IPS-20b (cell line): ENCODE measurements around the gene ALDH8A1.

Source experiments
- H3K27ac ChIP-seq: one replicate; pipeline ENCODE4 v1.5.1; 2013; ENCODE audit warnings: low read length
- H3K27me3 ChIP-seq: 2 replicates; pipeline ENCODE4 v1.6.1; 2013; ENCODE audit warnings: mild to moderate bottlenecking, low read length, inconsistent platforms; ENCODE audit not compliant: insufficient read depth
- H3K36me3 ChIP-seq: 2 replicates; pipeline ENCODE4 v1.6.1; 2013; ENCODE audit warnings: low read depth, mild to moderate bottlenecking, inconsistent platforms, low read length, moderate library complexity; ENCODE audit not compliant: insufficient read depth
- H3K4me1 ChIP-seq: 2 replicates; pipeline ENCODE4 v1.6.1; 2013; ENCODE audit warnings: mild to moderate bottlenecking, control low read depth, inconsistent platforms, low read length, moderate library complexity; ENCODE audit not compliant: insufficient read depth
- H3K4me3 ChIP-seq: 2 replicates; pipeline ENCODE4 v1.5.1; 2013; ENCODE audit warnings: mild to moderate bottlenecking, low read length, inconsistent platforms
- H3K9ac ChIP-seq: 2 replicates; pipeline ENCODE4 v1.6.1; 2013; ENCODE audit warnings: low read depth, mild to moderate bottlenecking, inconsistent platforms, low read length, moderate library complexity
- H3K9me3 ChIP-seq: 2 replicates; pipeline ENCODE4 v1.6.1; 2013; ENCODE audit warnings: mild to moderate bottlenecking, low read depth, low read length, inconsistent platforms; ENCODE audit not compliant: insufficient read depth

The ALDH8A1 gene

DNA sequence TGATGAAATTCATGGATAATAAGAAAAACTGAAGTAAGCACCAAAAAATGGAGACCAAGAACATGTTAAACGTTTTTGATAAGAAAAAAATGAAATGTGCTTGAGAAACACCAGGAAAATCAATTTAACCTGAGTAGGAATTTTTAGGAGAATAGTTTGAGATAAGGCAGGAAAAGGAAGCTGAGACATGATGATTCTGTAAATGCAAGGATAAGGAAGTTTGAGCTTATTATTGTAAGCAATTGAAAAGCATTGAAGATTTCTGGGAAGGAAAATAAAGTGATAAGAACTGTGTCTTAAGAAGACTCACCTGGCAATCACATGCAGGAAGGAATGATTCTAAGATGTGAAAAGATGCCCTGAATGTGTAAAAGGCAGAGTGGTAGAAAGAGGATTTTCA, 66.6 kb downstream of the ALDH8A1 start:
- H3K27ac ChIP-seq: no peak overlapping the region
- H3K9me3 ChIP-seq: no peaks in the 10 kb centered on the region
- H3K27me3 ChIP-seq: no peaks in the 10 kb centered on the region
- H3K9ac ChIP-seq: no peak overlapping the region
- no peak overlapping the region for H3K4me3 ChIP-seq
- H3K4me1 ChIP-seq: no peaks in the 10 kb centered on the region
- H3K36me3 ChIP-seq: no peaks in the 10 kb centered on the region

DNA sequence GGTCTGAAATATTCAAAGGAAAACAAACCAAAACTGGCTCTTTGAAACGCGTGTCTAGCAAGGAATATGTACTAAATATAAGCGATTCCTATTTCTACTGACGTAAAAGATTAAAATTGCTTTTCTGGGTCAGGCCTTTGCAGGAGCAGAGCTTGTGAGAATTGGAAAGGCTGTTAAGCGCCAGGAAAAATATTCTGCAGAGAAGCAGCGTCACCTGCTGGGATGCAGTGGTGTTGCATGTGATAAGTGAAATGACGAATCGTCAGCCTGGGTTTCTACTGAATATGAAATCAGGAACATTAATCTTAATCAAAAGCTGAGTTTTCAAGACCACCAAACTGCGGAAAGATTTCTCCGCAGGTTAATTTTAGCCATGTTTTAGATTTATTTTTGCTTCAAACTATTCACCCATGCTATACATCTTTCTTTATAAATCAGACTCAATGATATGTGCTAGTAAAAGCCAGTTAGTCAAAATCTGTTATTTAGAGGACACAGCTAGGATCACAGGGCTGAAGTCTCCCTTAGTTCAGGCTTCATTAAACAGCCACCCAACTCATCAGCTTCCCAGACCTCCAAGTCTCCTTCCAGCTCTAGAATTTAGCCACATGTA, 67.4 kb downstream of the ALDH8A1 start:
- Histone ChIP-seq H3K4me1 (no peaks in the 10 kb centered on the region), H3K9ac (no peak overlapping the region), H3K27me3 (no peaks in the 10 kb centered on the region), H3K9me3 (no peaks in the 10 kb centered on the region), H3K27ac (no peak overlapping the region), H3K36me3 (no peaks in the 10 kb centered on the region), H3K4me3 (no peak overlapping the region)

DNA sequence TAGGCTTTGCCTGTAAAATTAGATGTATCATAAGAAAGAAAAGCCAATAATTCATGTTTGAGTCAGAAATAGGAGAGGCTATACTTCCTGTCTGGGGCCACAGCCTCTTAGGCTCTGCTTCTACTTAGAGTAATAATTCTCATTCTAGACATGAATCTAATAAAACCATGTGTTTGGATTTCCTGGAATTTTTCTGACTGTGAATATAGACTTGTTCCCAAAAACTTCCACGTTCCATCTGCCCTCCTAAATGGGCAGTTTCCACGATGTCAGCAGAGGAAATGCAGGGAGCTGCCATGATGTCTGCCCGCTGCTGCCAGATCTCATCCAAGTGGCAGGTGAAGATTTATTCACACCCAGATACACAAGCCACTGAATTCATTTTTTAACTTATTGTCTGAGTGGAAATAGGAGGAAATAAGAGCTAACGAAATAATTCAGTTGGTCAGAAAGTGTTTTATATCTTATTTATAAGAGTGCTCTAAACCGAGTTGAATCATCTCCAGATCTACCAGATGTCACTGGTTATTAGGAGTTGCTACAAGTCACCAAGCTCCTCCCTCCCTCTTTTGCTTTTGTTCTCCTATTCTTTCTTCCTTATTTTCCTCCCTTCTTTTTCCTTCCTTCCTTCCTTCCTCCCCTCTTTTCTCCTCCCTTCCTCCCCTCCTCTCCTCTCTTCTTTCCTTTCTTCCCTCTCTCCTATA, 69.3 kb downstream of the ALDH8A1 start:
- H3K27ac ChIP-seq: no peak overlapping the region
- H3K27me3 ChIP-seq: no peaks in the 10 kb centered on the region
- H3K4me1 ChIP-seq: no peaks in the 10 kb centered on the region
- no peaks in the 10 kb centered on the region for H3K36me3 ChIP-seq
- no peak overlapping the region for H3K9ac ChIP-seq
- H3K9me3 ChIP-seq: peaks cover 4% of the 10 kb centered on the region
- no peak overlapping the region for H3K4me3 ChIP-seq

DNA sequence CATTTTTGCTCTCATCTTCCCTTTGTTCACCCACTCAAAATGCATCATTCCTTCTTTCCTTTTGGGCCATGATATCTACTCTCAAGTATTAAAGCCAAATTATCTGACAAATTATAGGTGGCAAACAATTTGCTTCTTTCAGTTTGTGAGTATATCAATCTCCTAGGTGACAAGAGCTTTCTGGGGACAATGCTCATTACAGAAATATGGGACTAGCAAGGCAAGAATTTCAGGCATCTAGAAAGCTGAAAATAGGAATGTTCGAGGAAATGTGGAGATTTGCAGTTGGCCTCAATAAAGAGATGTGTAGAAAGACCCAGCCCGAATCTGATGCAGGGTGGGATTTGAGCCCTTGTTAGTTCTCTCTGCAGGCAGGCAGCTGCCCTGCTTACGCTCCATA, 71.8 kb downstream of the ALDH8A1 start:
- H3K4me3 ChIP-seq: no peak overlapping the region
- no peak overlapping the region for H3K9ac ChIP-seq
- no peaks in the 10 kb centered on the region for H3K27me3 ChIP-seq
- no peaks in the 10 kb centered on the region for H3K4me1 ChIP-seq
- H3K36me3 ChIP-seq: no peaks in the 10 kb centered on the region
- no peak overlapping the region for H3K27ac ChIP-seq
- H3K9me3 ChIP-seq: peaks cover 12% of the 10 kb centered on the region

DNA sequence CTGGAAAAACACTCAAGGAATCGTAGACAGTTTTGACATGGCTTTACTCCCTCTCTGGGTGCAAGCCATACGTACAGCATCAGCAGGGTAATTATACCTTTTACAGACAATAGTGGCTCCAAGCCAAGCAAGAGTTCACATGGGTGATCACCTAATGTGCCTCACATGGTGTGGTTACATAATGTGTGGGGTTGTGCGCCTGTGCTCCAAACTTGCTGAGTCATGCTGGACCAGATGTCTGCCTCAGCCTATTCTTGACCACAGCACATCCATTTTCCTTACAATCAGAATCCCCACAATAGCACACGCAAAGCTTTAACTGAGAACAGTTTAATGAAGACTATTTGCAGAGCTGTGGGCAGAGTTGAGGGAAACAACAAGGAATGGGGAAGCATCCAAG, 74.5 kb downstream of the ALDH8A1 start:
- Histone ChIP-seq H3K27me3 (no peaks in the 10 kb centered on the region), H3K4me3 (no peak overlapping the region), H3K27ac (no peak overlapping the region), H3K4me1 (no peaks in the 10 kb centered on the region; the same call in 1 of the 2 replicates), H3K9ac (no peak overlapping the region), H3K9me3 (peaks cover 12% of the 10 kb centered on the region), H3K36me3 (no peaks in the 10 kb centered on the region)

DNA sequence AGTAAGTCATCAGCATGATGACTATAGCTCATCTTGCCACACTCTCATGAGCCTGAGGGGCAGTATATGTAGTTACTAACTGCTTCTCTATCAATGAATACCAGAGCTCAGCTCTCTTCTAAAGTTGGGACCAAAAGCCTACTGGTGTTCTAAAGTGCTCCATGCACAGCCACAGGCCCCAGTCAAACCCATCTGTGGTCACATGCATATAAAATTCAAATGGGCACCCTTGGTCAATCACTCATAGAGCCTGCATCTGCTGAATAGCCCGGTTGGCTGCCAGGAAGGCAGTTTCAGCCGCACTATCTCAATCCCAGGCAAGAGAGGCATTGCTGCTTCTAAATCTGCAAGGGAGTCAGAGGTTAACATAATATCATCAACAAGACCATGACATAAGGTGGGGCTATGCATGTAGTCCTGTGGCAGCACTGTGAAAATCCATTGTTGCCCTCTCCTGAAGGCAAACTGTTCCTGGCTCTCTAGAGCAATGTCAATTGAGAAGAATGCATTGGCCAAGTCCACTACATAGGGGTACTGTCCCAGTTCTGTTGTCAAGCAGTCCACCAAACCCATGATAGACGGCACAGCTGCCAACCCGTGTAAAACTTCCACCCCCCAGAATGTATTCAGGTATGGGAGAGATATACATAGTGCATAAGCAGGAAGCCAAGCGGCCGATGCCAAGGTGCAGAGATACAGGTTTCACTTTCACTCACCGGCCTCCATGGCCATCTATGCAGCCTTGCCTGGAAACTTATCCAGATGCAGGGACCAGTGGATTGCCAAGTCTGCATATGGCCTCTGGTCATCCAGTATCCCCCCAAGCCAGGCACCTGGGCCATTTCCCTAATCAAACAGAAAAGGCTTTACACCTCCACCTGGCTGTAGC, 76.2 kb downstream of the ALDH8A1 start:
- Histone ChIP-seq H3K9ac (no peak overlapping the region), H3K27me3 (no peaks in the 10 kb centered on the region), H3K9me3 (peaks cover 12% of the 10 kb centered on the region), H3K36me3 (no peaks in the 10 kb centered on the region), H3K27ac (no peak overlapping the region), H3K4me3 (no peak overlapping the region), H3K4me1 (no peaks in the 10 kb centered on the region; the same call in 1 of the 2 replicates)

DNA sequence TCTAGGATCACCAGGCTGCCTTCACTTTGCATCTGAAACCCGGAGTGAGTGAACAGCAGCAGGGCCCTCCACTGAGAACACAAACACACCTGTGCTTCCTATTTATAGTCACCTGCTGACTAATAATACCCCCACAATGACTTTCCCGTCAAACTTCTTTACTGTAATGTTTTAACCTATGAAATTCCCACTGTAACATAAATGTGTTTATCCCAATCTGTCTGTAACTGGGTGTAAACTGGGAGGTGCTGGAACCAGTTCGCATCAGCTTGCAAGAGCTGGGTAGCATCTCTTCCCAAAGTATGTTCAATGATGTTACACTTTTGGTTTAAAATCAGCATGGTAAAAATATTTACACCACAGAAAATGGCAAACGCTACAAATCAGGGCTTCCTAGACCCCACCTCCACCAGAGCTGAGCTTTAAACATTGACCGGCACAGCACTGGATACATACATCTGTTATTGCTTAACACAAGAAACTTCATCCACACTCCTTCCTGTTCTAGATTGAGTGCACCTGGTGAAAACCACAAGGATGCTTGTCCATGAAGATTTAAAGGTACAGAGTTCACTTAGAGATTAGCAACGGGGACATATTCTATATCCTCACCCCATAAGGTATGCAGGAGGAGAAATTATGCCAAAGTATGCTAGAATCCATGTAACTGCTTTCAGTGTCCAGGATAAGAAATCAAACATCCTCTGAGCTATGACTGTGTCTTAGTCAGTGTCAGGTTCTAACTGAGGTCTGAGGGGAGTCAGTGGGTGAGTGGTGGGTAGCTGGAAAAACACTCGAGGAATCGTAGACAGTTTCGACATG, 79.0 kb downstream of the ALDH8A1 start:
- Histone ChIP-seq H3K9me3 (peaks cover 11% of the 10 kb centered on the region), H3K9ac (no peak overlapping the region), H3K36me3 (no peaks in the 10 kb centered on the region), H3K27me3 (no peaks in the 10 kb centered on the region), H3K27ac (no peak overlapping the region), H3K4me3 (no peak overlapping the region), H3K4me1 (no peaks in the 10 kb centered on the region; the same call in 1 of the 2 replicates)

DNA sequence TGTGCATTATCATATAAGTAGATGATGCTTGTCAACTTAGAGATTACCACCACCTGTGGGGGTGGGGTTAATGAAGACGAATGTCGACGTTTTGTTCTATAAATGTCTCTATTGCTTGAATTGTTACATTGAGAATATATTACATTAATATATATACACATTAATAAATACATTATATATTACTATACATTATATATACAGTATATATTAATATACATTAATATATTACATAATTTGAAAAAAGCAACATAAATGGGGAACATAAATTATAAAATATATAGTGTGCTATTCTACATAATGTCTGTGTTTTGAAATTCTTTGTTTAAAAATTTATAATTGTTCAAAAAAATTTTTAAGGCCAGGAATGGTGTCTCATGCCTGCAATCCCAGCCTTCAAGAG, 81.1 kb downstream of the ALDH8A1 start:
- H3K36me3 ChIP-seq: no peaks in the 10 kb centered on the region
- H3K4me3 ChIP-seq: no peak overlapping the region
- H3K9me3 ChIP-seq: no peaks in the 10 kb centered on the region
- no peak overlapping the region for H3K27ac ChIP-seq
- no peaks in the 10 kb centered on the region; the same call in 1 of the 2 replicates for H3K4me1 ChIP-seq
- no peaks in the 10 kb centered on the region for H3K27me3 ChIP-seq
- no peak overlapping the region for H3K9ac ChIP-seq
